GM10266 (cell line): ENCODE data around the gene SLC25A45.
"Not testable (repeated sequence)": the region's sequence is repeated elsewhere in the genome, so short reads cannot be mapped to it uniquely, and the experiment has no call there.

Experiments
- DNase-seq: peaks from one replicate; pipeline ENCODE4 v3.0.0; 2012; ENCODE audit errors: extremely low spot score
- CTCF ChIP-seq: IDR thresholded peaks from 2 replicates; pipeline ENCODE4 v1.5.1; 2012; ENCODE audit warnings: mild to moderate bottlenecking, low read depth; ENCODE audit not compliant: control insufficient read depth, insufficient read depth; ENCODE audit errors: missing control alignments

The SLC25A45 gene

GRCh38 chr11:65353376-65353775, 29.1 kb downstream of the SLC25A45 start:
- no peak for TF ChIP-seq CTCF
- no peak for DNase-seq

- TF ChIP-seq CTCF, result peak; percentile 21
- no peak for DNase-seq
Observed at GRCh38 chr11:65352783-65353182, 29.7 kb downstream of the SLC25A45 start.

GRCh38 chr11:65351511-65351910, 30.9 kb downstream of the SLC25A45 start:
- DNase-seq, result no peak

GRCh38 chr11:65341856-65342255, 40.6 kb downstream of the SLC25A45 start:
- no peak for TF ChIP-seq CTCF
- DNase-seq, result no peak

More at GRCh38 chr11:65351511-65351910, 30.9 kb downstream of the SLC25A45 start:
- no peak for TF ChIP-seq CTCF

- DNase-seq, result no peak
- no peak for TF ChIP-seq CTCF
Observed at GRCh38 chr11:65340226-65340625, 42.2 kb downstream of the SLC25A45 start.

- no peak for TF ChIP-seq CTCF
- DNase-seq, result no peak
Observed at GRCh38 chr11:65338676-65339075, 43.8 kb downstream of the SLC25A45 start.

GRCh38 chr11:65334696-65335295, 47.6 kb downstream of the SLC25A45 start:
- DNase-seq, result no peak
- TF ChIP-seq CTCF, result no peak

- not testable (repeated sequence) for DNase-seq
Observed at GRCh38 chr11:65332591-65332990, 49.9 kb downstream of the SLC25A45 start.
